ENCODE results near the gene CA11. TPM values are rescaled to one million over a fixed set of nuclear protein-coding genes. Genes with fewer than 3 reads are reported as not detected.

Gene CA11
- total RNA-seq, 2 experiments from 2014 or later: 10.1 to 10.8 TPM

DNA sequence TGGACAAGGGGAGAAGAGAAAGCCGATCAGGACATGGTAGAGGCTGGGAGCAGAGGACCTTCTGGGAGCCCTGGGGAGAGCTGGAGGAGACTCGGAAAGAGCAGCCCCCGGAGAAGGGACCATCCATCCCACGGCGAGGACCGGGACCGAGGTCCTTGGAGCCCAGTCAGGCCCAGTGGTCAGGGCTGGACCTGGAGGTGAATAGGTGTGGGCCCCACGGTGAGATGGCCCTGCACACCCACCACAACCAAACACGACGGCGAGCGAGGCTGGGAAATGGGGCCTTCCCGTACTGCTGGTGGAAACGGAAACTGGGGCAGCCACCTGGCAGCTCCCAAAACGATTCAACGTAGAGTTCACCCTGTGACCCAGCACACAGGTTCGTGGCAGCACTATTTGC is 30.5 kb upstream of the CA11 start:
- no peak for DNase-seq
- Mint-ChIP-seq H3K4me3 (no peak overlapping the region), H3K9me3 (no peaks in the 10 kb centered on the region), H3K36me3 (ENCODE audit: low read depth) (no peaks in the 10 kb centered on the region), H3K27ac (no peak overlapping the region), H3K27me3 (no peaks in the 10 kb centered on the region), H3K4me1 (peaks cover 6% of the 10 kb centered on the region)
- ChIA-PET POLR2A (no interaction called here), CTCF (interaction anchor here (0.8 kb wide), 1 partner anchor 34 kb away, joined by 3 read pairs; no protein-coding TSS in a partner anchor)

DNA sequence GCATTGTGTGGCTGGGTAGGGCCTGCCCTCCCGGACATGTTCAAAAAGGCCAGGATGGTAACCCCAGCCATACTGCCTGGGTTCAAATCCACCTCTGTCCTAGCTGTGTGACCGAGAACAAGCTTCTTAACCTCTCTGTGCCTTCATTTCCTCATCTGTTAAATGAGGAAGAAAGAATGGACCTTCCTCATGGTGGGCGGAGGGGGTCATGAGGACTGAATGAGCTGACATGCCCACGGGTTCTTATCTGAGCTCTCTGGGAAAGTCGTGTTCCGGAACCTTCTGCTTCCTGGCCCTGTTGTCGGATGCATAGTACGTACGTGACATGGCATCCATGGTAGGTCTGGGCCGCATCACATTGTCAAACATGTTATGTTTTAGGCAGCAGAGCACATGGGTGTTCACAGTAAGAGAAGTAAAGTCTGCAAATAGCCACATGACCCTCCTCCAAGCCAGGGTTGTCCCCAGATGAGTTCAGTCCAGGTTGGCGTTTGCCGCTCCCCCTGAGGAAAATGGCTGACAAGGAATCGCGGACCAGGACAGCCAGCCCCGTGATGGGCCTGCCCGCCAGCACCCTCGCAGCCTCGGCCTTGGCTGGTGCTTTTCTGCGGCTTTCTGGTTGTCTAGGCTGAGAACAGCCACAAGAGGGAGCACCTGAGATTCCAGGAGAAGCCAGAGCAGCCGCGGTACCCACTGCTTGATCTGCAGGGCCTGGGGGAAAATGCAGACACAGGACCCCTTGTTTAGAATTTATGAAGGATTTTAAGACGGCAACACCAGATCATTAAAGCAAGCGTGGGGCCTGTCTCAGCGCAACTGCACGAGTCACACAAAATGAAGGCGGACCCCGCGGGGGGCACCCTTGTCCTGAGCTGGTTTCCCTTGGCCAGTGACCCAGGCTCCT is 29.2 kb upstream of the CA11 start:
- peaks cover 6% of the 10 kb centered on the region for H3K4me1 Mint-ChIP-seq
- peak overlapping the region; percentile 66 for H3K27ac Mint-ChIP-seq
- CTCF ChIA-PET: interaction anchor here (0.7 to 1.6 kb wide), 8 partner anchors 9 to 64 kb away, joined by 3 to 7 read pairs (median 3); partner anchors contain the start of gene CA11
- peak; percentile 81 for DNase-seq
- no peaks in the 10 kb centered on the region for H3K9me3 Mint-ChIP-seq
- H3K36me3 Mint-ChIP-seq (ENCODE audit: low read depth): no peaks in the 10 kb centered on the region
- H3K4me3 Mint-ChIP-seq: no peak overlapping the region
- no peaks in the 10 kb centered on the region for H3K27me3 Mint-ChIP-seq
- POLR2A ChIA-PET: interaction anchor here (0.6 kb wide), 1 partner anchor 831 kb away, joined by 5 read pairs; no protein-coding TSS in a partner anchor

DNA sequence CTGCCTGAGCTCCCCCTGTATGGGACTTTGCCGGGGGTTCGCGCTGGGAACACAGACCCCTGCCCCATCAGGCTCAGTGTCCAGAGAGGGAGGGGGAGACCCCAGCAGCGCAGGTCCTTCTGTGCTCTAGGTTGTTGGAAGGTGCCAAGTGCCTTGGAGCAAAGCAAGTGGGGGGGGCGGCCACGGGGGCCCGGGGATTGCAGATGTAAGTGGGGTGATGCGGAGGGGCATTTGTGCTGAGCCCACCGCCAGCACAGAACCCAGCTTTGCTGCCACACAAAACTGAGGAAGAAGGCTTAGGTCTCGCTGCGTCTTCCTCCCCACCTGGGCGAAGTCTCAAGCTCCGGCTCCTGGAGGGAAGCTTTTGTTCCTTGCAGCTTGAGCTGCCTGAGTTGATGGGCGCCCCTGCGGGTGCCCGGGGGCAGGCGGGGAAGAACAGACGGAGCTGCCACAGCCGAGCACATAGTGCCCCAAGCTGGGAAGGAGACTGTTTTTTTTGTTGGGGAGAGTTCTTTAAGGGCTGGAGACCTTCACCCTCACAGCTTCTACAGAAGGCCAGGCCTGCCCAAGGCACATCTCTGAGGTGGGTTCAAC is 28.3 kb upstream of the CA11 start:
- Mint-ChIP-seq H3K9me3 (peaks cover 6% of the 10 kb centered on the region), H3K4me3 (no peak overlapping the region), H3K36me3 (ENCODE audit: low read depth) (no peaks in the 10 kb centered on the region), H3K27ac (no peak overlapping the region), H3K4me1 (peaks cover 6% of the 10 kb centered on the region), H3K27me3 (no peaks in the 10 kb centered on the region)
- ChIA-PET CTCF (interaction anchor here (0.7 to 1.6 kb wide), 6 partner anchors 16 to 65 kb away, joined by 3 to 7 read pairs (median 3); partner anchors contain the start of gene CA11), POLR2A (interaction anchor here (0.6 kb wide), 1 partner anchor 831 kb away, joined by 5 read pairs; no protein-coding TSS in a partner anchor)
- DNase-seq: no peak

DNA sequence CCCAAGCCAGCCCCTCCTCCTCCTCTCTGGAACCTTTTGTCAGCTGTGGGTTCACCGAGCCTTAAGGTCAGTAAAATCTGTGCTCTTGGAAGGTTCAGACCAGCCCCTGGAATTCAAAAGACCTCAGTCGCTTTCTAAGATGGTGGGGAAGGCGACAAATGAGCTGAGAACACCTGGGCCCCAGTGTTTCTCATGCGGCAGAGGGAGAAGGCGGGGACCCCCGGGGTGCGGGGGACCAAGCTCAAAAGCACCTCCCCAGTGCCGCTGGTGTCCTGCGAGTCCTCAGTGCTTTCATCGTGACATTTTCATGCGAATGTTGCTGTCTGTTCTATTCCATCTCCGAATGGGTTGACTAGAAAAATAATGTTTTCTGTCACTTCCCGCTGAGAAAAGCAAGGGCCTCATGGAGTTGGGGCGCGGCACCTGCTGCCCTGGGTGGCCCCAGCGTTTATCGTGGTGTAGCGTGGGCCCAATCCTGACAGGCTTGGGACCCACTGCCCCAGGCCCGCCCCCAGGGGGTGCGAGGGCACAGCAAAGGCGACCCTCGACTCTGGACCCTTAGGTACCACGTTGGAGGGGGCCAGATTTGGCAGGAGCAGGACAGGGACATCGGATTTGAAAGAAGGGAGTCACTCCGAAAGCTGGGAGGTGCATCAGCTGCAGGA is 27.6 kb upstream of the CA11 start:
- no peak for DNase-seq
- H3K4me1 Mint-ChIP-seq: peaks cover 6% of the 10 kb centered on the region
- H3K27ac Mint-ChIP-seq: no peak overlapping the region
- no peak overlapping the region for H3K4me3 Mint-ChIP-seq
- ChIA-PET POLR2A (no interaction called here), CTCF (interaction anchor here (1.0 kb wide), 1 partner anchor 22 kb away, joined by 4 read pairs; the partner anchor contains the start of gene FUT2)
- H3K36me3 Mint-ChIP-seq (ENCODE audit: low read depth): no peaks in the 10 kb centered on the region
- H3K9me3 Mint-ChIP-seq: peaks cover 9% of the 10 kb centered on the region
- no peaks in the 10 kb centered on the region for H3K27me3 Mint-ChIP-seq

GRCh38 chr19:48672994-48673393 is 27.0 kb upstream of the CA11 start, which contains the start of gene NTN5:
Gene NTN5, minus strand, starts transcription at chr19:48673017. Its CDS starts 2,031 bp downstream, at chr19:48670986.
- Mint-ChIP-seq H3K27ac (peak within 1 kb of the TSS; percentile 41), H3K4me1 (peaks cover 6% of the 10 kb centered on the region), H3K36me3 (ENCODE audit: low read depth) (no peaks in the 10 kb centered on the region), H3K27me3 (no peaks in the 10 kb centered on the region), H3K4me3 (no peak within 1 kb of the TSS), H3K9me3 (peaks cover 9% of the 10 kb centered on the region)
- no peak for DNase-seq
- POLR2A ChIA-PET: no interaction called here
- CTCF ChIA-PET: interaction anchor here (1.0 kb wide), 1 partner anchor 23 kb away, joined by 4 read pairs; the partner anchor contains the start of gene FUT2

GRCh38 chr19:48671446-48671995 is 25.5 kb upstream of the CA11 start:
- Mint-ChIP-seq H3K36me3 (ENCODE audit: low read depth) (no peaks in the 10 kb centered on the region), H3K27me3 (no peaks in the 10 kb centered on the region), H3K27ac (no peak overlapping the region), H3K9me3 (peaks cover 9% of the 10 kb centered on the region), H3K4me1 (peaks cover 6% of the 10 kb centered on the region), H3K4me3 (no peak overlapping the region)
- POLR2A ChIA-PET: no interaction called here
- DNase-seq: no peak
- CTCF ChIA-PET: interaction anchor here (0.6 to 1.0 kb wide), 3 partner anchors 9 to 677 kb away, joined by 3 to 4 read pairs (median 3); partner anchors contain the start of gene ELSPBP1

DNA sequence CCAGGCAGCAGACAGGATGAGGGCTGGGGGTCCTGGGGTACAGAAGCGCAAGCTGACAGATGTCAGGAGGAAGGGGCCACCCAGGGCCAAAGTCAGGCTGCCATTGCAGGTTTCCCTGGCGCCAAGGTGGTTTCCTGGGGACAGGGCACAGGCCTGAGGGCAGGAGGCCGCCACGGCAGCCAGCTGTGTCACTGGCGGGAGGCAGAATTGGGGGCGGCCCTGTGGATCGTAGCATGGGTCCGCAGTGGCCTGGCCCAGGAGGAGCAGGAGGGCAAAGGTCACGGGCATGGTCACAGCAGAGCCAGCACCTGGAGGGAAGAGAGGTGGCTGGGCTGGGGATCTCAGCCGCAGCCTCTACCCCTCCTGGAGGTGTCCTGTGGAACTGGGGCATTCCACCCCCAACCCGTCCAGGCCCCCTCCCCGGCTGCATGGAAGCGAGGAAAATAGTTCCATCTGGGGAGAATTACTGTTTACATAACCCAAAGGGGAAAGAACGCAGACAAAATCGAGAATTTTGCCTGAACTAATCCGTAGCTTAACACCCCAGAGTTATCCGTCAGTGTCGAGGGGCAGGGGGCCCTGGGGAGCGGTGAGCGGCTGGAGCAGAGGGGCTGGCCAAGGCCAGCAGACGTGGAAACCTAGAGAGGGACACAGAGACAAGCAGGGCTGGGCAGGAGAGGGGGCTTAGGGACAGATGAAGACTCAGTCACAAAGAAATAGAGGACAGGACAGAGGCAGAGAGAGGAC is 24.9 kb upstream of the CA11 start:
- Mint-ChIP-seq H3K9me3 (peaks cover 9% of the 10 kb centered on the region), H3K36me3 (ENCODE audit: low read depth) (no peaks in the 10 kb centered on the region), H3K27ac (no peak overlapping the region), H3K4me3 (no peak overlapping the region), H3K4me1 (peaks cover 6% of the 10 kb centered on the region), H3K27me3 (no peaks in the 10 kb centered on the region)
- CTCF ChIA-PET: interaction anchor here (0.8 to 1.0 kb wide), 2 partner anchors 10 to 43 kb away, joined by 3 read pairs; no protein-coding TSS in a partner anchor
- DNase-seq: no peak
- POLR2A ChIA-PET: no interaction called here

DNA sequence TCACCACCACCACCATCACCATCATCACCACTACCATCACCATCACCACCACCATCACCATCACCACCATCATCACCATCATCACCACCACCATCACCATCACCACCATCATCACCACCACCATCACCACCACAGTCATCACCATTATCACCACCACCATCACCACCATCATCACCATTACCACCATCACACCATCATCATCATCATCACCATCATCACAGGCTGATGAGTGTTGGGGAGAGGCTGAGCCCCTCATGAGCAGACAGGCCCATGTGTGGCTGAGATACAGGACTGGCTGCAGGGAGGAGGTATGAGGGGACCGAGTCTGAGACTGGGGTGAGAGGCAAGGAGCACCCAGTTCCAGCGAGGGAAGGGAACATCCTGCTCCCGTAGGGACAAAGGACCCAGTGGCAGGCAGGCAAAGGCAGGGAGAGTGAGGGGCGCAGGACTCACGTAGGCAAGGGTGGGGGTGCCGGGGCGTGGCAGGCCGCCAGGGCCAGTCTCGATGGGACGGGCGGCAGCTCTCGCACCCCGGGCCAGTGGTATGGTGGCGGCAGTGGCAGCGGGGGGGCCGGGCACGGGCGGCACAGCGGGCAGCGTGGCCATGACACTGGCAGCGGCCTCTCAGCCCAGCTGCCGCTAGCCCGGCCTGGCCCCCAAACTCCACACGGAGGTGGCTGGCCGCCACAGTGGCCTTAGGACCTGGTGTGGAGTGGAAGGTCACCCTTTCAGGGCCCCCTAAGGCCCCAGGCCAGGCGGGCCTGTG is 24.1 kb upstream of the CA11 start:
- H3K36me3 Mint-ChIP-seq (ENCODE audit: low read depth): no peaks in the 10 kb centered on the region
- H3K27ac Mint-ChIP-seq: peak overlapping the region; percentile 31
- H3K4me3 Mint-ChIP-seq: no peak overlapping the region
- ChIA-PET CTCF (interaction anchor here (0.8 kb wide), 1 partner anchor 11 kb away, joined by 3 read pairs; no protein-coding TSS in a partner anchor), POLR2A (no interaction called here)
- H3K27me3 Mint-ChIP-seq: no peaks in the 10 kb centered on the region
- peaks cover 9% of the 10 kb centered on the region for H3K9me3 Mint-ChIP-seq
- DNase-seq: no peak
- peaks cover 1% of the 10 kb centered on the region for H3K4me1 Mint-ChIP-seq

- no peak overlapping the region for H3K4me3 Mint-ChIP-seq
- H3K9me3 Mint-ChIP-seq: peaks cover 9% of the 10 kb centered on the region
- DNase-seq: no peak
- no peaks in the 10 kb centered on the region for H3K4me1 Mint-ChIP-seq
- no peaks in the 10 kb centered on the region for H3K27me3 Mint-ChIP-seq
- CTCF ChIA-PET: interaction anchor here (2.4 kb wide), 1 partner anchor 23 kb away, joined by 7 read pairs; the partner anchor contains the start of gene CA11
- POLR2A ChIA-PET: no interaction called here
- H3K27ac Mint-ChIP-seq: no peak overlapping the region
- H3K36me3 Mint-ChIP-seq (ENCODE audit: low read depth): no peaks in the 10 kb centered on the region
Observed at GRCh38 chr19:48668761-48669160, 22.8 kb upstream of the CA11 start.

- Mint-ChIP-seq H3K27ac (no peak overlapping the region), H3K36me3 (ENCODE audit: low read depth) (no peaks in the 10 kb centered on the region), H3K4me1 (no peaks in the 10 kb centered on the region), H3K9me3 (peaks cover 9% of the 10 kb centered on the region), H3K27me3 (no peaks in the 10 kb centered on the region), H3K4me3 (no peak overlapping the region)
- CTCF ChIA-PET: interaction anchor here (2.4 kb wide), 1 partner anchor 23 kb away, joined by 7 read pairs; the partner anchor contains the start of gene CA11
- no peak for DNase-seq
- POLR2A ChIA-PET: no interaction called here
Observed at GRCh38 chr19:48668332-48668731, 22.3 kb upstream of the CA11 start.

GRCh38 chr19:48665786-48666185 is 19.8 kb upstream of the CA11 start:
- H3K4me1 Mint-ChIP-seq: peaks cover 9% of the 10 kb centered on the region
- no peak overlapping the region for H3K27ac Mint-ChIP-seq
- ChIA-PET CTCF (interaction anchor here (1.2 to 1.6 kb wide), 2 partner anchors 10 to 15 kb away, joined by 3 to 4 read pairs; no protein-coding TSS in a partner anchor), POLR2A (no interaction called here)
- H3K27me3 Mint-ChIP-seq: no peaks in the 10 kb centered on the region
- H3K4me3 Mint-ChIP-seq: no peak overlapping the region
- no peak for DNase-seq
- peaks cover 9% of the 10 kb centered on the region for H3K9me3 Mint-ChIP-seq
- no peaks in the 10 kb centered on the region for H3K36me3 Mint-ChIP-seq (ENCODE audit: low read depth)
